ENCODE data around the gene IMPACT. TPM values are rescaled to one million over a fixed set of nuclear protein-coding genes. Genes with fewer than 3 reads are reported as not detected.

IMPACT gene
- total RNA-seq, 1 donor from 2014 or later, result 60.6 TPM

DNA sequence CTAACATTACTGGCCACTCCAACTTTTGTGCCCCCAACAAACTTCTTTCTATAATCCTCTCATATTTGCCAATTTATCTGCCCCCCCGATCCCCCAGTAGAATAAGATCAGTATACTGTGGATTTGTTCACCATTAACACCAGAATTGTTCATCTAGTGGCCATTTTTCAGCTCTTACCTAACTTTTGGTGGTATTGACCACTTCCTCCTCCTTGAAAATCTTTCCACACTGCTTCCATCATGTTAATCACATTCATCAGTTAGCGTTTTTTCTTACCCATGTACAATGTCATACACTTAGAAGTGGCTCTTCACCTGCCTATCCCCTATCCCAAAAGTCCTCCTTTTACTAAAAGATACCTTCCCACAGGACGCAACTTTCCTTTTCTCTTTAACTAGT, 6.1 kb downstream of the IMPACT start:
- Mint-ChIP-seq H3K27ac (ENCODE audit: unreplicated experiment) (no peak overlapping the region), H3K36me3 (ENCODE audit: low read depth) (peaks cover 19% of the 10 kb centered on the region), H3K4me3 (ENCODE audit: unreplicated experiment) (no peak overlapping the region), H3K9me3 (ENCODE audit: low read depth) (no peaks in the 10 kb centered on the region), H3K4me1 (ENCODE audit: low read depth) (peaks cover 23% of the 10 kb centered on the region), H3K27me3 (ENCODE audit: low read depth) (no peaks in the 10 kb centered on the region)
- no peak for DNase-seq (ENCODE audit: low spot score)
- TF ChIP-seq, protein P1, sequence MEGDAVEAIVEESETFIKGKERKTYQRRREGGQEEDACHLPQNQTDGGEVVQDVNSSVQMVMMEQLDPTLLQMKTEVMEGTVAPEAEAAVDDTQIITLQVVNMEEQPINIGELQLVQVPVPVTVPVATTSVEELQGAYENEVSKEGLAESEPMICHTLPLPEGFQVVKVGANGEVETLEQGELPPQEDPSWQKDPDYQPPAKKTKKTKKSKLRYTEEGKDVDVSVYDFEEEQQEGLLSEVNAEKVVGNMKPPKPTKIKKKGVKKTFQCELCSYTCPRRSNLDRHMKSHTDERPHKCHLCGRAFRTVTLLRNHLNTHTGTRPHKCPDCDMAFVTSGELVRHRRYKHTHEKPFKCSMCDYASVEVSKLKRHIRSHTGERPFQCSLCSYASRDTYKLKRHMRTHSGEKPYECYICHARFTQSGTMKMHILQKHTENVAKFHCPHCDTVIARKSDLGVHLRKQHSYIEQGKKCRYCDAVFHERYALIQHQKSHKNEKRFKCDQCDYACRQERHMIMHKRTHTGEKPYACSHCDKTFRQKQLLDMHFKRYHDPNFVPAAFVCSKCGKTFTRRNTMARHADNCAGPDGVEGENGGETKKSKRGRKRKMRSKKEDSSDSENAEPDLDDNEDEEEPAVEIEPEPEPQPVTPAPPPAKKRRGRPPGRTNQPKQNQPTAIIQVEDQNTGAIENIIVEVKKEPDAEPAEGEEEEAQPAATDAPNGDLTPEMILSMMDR (IDR thresholded peaks at IDR 0.05), result no peak

DNA sequence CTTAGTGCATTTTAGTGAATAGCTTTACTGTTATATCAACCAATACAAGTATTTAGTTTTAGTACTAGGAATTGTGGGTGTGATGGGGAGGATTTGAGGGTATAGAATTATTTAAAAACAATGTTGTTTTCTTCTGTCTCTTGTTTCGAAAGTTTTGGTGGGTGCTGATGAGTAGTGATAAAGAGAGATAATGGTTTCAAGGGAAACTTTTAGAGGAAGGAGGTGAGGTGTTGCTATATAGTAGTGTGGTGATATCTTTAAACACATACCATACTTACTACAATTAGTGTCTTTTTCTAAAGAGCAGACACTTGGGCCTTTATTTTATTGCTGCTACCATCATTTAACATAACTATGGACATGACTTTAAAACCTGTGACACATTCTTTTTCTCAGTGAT, 10.5 kb downstream of the IMPACT start:
- Mint-ChIP-seq H3K4me3 (ENCODE audit: unreplicated experiment) (no peak overlapping the region), H3K4me1 (ENCODE audit: low read depth) (peaks cover 7% of the 10 kb centered on the region), H3K36me3 (ENCODE audit: low read depth) (peaks cover 35% of the 10 kb centered on the region), H3K27ac (ENCODE audit: unreplicated experiment) (no peak overlapping the region), H3K9me3 (ENCODE audit: low read depth) (no peaks in the 10 kb centered on the region), H3K27me3 (ENCODE audit: low read depth) (no peaks in the 10 kb centered on the region)
- TF ChIP-seq, protein P1 (IDR thresholded peaks at IDR 0.05), result no peak
- no peak for DNase-seq (ENCODE audit: low spot score)

DNA sequence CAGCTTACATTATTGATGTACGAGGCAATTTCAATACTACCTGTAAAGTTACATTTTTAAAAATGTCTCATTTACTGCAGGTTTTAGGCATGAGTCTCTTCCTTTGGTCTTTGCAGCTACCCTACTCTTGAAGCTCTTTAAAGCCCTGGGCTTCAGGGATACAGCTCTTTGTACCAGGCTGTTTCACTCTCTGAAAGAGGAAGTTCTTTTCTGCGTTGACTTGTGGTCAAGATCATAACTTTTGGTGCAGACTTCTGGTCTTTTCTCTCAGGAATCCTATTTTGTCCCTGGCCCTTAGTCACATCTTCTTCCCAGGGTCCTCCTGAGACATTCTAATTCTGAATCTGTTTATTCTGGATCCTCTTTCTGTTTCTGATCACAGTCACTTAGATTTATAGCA, 17.4 kb downstream of the IMPACT start:
- no peak for DNase-seq (ENCODE audit: low spot score)
- TF ChIP-seq, protein P1 (IDR thresholded peaks at IDR 0.05), result no peak
- Mint-ChIP-seq H3K27ac (ENCODE audit: unreplicated experiment) (no peak overlapping the region), H3K9me3 (ENCODE audit: low read depth) (no peaks in the 10 kb centered on the region), H3K36me3 (ENCODE audit: low read depth) (peaks cover 30% of the 10 kb centered on the region), H3K4me3 (ENCODE audit: unreplicated experiment) (no peak overlapping the region), H3K27me3 (ENCODE audit: low read depth) (no peaks in the 10 kb centered on the region), H3K4me1 (ENCODE audit: low read depth) (no peaks in the 10 kb centered on the region)

DNA sequence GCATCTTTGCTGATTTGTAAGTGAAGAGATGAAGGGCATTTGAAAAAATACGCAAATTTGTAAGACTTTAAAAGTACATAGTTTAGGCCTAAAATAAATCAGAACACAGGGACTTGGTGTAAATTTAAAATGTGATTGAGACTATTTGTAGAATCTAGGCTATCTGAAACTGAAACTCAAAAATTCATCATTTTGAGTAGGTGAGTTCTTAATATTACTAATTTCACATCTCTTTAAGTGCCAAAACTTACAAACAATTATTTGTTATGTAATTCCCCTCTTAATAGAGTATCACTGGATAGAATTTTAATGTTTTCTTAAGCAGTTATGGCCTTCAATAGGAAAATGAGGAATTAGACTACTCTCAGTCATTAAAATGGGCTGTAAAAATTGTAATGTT, 20.0 kb downstream of the IMPACT start:
- DNase-seq (ENCODE audit: low spot score), result no peak
- Mint-ChIP-seq H3K4me3 (ENCODE audit: unreplicated experiment) (no peak overlapping the region), H3K9me3 (ENCODE audit: low read depth) (no peaks in the 10 kb centered on the region), H3K27ac (ENCODE audit: unreplicated experiment) (no peak overlapping the region), H3K36me3 (ENCODE audit: low read depth) (peaks cover 32% of the 10 kb centered on the region), H3K4me1 (ENCODE audit: low read depth) (no peaks in the 10 kb centered on the region), H3K27me3 (ENCODE audit: low read depth) (no peaks in the 10 kb centered on the region)
- TF ChIP-seq, protein P1 (IDR thresholded peaks at IDR 0.05), result no peak

DNA sequence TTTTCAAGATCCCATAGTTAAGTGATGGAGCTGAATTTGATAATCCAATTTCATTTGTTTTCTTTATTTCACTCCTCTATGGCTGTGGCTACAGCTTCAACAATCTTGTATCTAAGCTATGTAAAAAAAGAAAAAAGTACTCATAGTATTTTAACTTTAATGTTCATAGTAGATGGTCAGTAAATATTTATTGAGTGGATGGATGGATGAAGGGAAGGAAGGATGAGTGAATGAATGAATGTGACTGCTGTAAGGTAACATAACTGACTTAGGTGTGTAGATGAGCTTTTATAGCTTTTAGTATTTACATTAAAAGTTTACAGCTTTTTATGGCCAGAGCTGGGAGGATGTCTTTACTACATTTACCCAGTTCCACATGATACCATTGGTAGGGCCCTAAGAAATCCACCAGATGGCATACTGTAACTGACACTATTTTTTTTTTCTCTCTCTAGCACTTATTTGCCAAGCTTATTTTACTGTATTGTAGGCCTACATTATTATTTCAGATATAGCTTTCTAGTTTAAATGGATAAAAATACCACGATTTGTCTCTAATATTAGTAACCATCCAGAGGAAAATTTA, 20.6 kb downstream of the IMPACT start:
- no peaks in the 10 kb centered on the region for H3K27me3 Mint-ChIP-seq (ENCODE audit: low read depth)
- TF ChIP-seq, protein P1 (IDR thresholded peaks at IDR 0.05), result peak; percentile 68
- H3K4me3 Mint-ChIP-seq (ENCODE audit: unreplicated experiment), result no peak overlapping the region
- no peaks in the 10 kb centered on the region for H3K9me3 Mint-ChIP-seq (ENCODE audit: low read depth)
- no peak overlapping the region for H3K27ac Mint-ChIP-seq (ENCODE audit: unreplicated experiment)
- H3K4me1 Mint-ChIP-seq (ENCODE audit: low read depth), result no peaks in the 10 kb centered on the region
- H3K36me3 Mint-ChIP-seq (ENCODE audit: low read depth), result peaks cover 30% of the 10 kb centered on the region
- no peak for DNase-seq (ENCODE audit: low spot score)
